Central memory CD8-positive, alpha-beta T cell (primary cell): ENCODE measurements around the gene ZNF525.
"Not testable (repeated sequence)": the region's sequence is repeated elsewhere in the genome, so short reads cannot be mapped to it uniquely, and the experiment has no call there.

ENCODE experiments used
- ATAC-seq: fragments of 150-1000 bp; cut with Tn5 transposase; replicated peaks from 2 replicates; pipeline ENCODE4 v1.10.0; 2022; ENCODE audit warnings: mild to moderate bottlenecking, moderate FRiP score, moderate number of reproducible peaks; ENCODE audit not compliant: poor library complexity, severe bottlenecking; ENCODE audit errors: extremely low read depth
- DNase-seq, 2 donors: peaks; one replicate each; pipeline ENCODE4 v3.0.0; 2021; ENCODE audit warnings: low spot score in 2 of 2
- H3K27ac Mint-ChIP-seq: one replicate; pipeline ENCODE4 v1.8.0; 2022; ENCODE audit warnings: low read depth, mild to moderate bottlenecking, moderate library complexity, mixed read lengths
- H3K27me3 Mint-ChIP-seq: one replicate; pipeline ENCODE4 v1.8.0; 2022; ENCODE audit warnings: mixed read lengths
- H3K36me3 Mint-ChIP-seq: one replicate; pipeline ENCODE4 v1.8.0; 2022; ENCODE audit warnings: mild to moderate bottlenecking, moderate library complexity, mixed read lengths; ENCODE audit not compliant: insufficient read depth
- H3K4me1 Mint-ChIP-seq: one replicate; pipeline ENCODE4 v1.8.0; 2022; ENCODE audit warnings: mixed read lengths
- H3K4me3 Mint-ChIP-seq: one replicate; pipeline ENCODE4 v1.8.0; 2022; ENCODE audit warnings: mild to moderate bottlenecking, moderate library complexity, mixed read lengths
- H3K9me3 Mint-ChIP-seq: one replicate; pipeline ENCODE4 v1.8.0; 2022; ENCODE audit warnings: mixed read lengths

Gene ZNF525

DNA sequence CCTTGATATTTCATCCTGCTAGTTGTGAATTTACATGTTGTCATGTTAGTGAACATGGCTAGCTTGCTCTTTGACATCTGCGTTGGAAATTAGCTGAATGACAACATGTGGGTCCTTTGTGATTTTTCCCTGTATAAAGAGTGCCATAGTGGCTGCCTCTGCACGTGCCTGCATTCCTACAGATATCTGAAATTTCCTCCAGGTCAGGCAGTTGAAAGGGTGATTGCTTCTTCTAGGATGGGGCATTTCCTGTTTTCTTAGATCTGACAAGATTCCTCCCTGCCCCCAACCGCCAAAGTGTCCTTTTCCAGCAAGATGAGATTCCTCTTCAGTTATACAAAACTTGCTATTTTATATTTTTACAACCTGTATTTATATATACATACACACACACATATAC, 8.8 kb downstream of the ZNF525 start:
- Mint-ChIP-seq H3K4me3 (no peak overlapping the region), H3K9me3 (peaks cover 6% of the 10 kb centered on the region), H3K27ac (no peak overlapping the region), H3K4me1 (peaks cover 15% of the 10 kb centered on the region), H3K36me3 (peaks cover 50% of the 10 kb centered on the region), H3K27me3 (no peaks in the 10 kb centered on the region)
- ATAC-seq (no peak), DNase-seq (no peak)

- Mint-ChIP-seq H3K4me3 (no peak overlapping the region), H3K27ac (no peak overlapping the region), H3K9me3 (peaks cover 6% of the 10 kb centered on the region), H3K27me3 (no peaks in the 10 kb centered on the region), H3K4me1 (peaks cover 15% of the 10 kb centered on the region), H3K36me3 (peaks cover 54% of the 10 kb centered on the region)
- ATAC-seq (no peak), DNase-seq (no peak)
These were observed 9.2 kb downstream of the ZNF525 start for GRCh38 chr19:53374743-53375142.

- peaks cover 3% of the 10 kb centered on the region for H3K4me1 Mint-ChIP-seq
- peaks cover 30% of the 10 kb centered on the region for H3K9me3 Mint-ChIP-seq
- no peak overlapping the region for H3K4me3 Mint-ChIP-seq
- DNase-seq: no peak
- no peak for ATAC-seq
- H3K27ac Mint-ChIP-seq: no peak overlapping the region
- no peaks in the 10 kb centered on the region for H3K27me3 Mint-ChIP-seq
- peaks cover 42% of the 10 kb centered on the region for H3K36me3 Mint-ChIP-seq
These were observed 15.9 kb downstream of the ZNF525 start for GRCh38 chr19:53381376-53381775.

- H3K27ac Mint-ChIP-seq: no peak overlapping the region
- ATAC-seq (no peak), DNase-seq (no peak)
- H3K27me3 Mint-ChIP-seq: no peaks in the 10 kb centered on the region
- H3K9me3 Mint-ChIP-seq: peaks cover 25% of the 10 kb centered on the region
- H3K4me3 Mint-ChIP-seq: no peak overlapping the region
- peaks cover 5% of the 10 kb centered on the region for H3K36me3 Mint-ChIP-seq
- no peaks in the 10 kb centered on the region for H3K4me1 Mint-ChIP-seq
These were observed 22.7 kb downstream of the ZNF525 start for GRCh38 chr19:53388168-53388567.

GRCh38 chr19:53388904-53389303, 23.4 kb downstream of the ZNF525 start:
- Mint-ChIP-seq H3K27ac (no peak overlapping the region), H3K27me3 (no peaks in the 10 kb centered on the region), H3K36me3 (peaks cover 6% of the 10 kb centered on the region), H3K4me3 (no peak overlapping the region), H3K4me1 (no peaks in the 10 kb centered on the region), H3K9me3 (peaks cover 24% of the 10 kb centered on the region)
- no peak for DNase-seq
- ATAC-seq: no peak

DNA sequence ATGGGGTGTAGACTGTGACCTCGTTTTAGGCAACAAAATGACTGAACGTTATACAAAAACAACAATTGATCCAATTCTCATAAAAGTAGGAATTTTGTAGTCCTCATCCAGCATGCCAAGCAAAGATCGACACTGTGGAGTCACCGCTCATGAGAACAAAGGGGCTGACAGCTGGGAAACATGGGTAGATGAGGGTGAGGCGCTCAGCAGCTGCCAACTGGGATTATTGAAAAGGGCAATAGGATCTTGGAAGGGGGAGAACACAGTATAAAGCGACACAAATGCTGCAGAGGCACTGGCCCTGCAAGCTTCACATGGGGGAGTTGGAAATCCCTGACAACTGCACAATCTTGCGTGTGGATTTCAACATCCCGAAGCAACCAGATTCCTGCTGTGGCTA, 24.1 kb downstream of the ZNF525 start:
- peaks cover 5% of the 10 kb centered on the region for H3K36me3 Mint-ChIP-seq
- ATAC-seq: no peak
- peaks cover under 1% of the 10 kb centered on the region for H3K4me1 Mint-ChIP-seq
- no peak overlapping the region for H3K4me3 Mint-ChIP-seq
- H3K27ac Mint-ChIP-seq: no peak overlapping the region
- H3K27me3 Mint-ChIP-seq: no peaks in the 10 kb centered on the region
- no peak for DNase-seq
- peaks cover 22% of the 10 kb centered on the region for H3K9me3 Mint-ChIP-seq

- Mint-ChIP-seq H3K27ac (no peak overlapping the region), H3K4me3 (no peak overlapping the region), H3K36me3 (peaks cover 7% of the 10 kb centered on the region), H3K9me3 (peaks cover 18% of the 10 kb centered on the region), H3K27me3 (no peaks in the 10 kb centered on the region), H3K4me1 (peaks cover 5% of the 10 kb centered on the region)
- DNase-seq: no peak
- ATAC-seq: no peak
These were observed 24.5 kb downstream of the ZNF525 start for GRCh38 chr19:53389978-53390377.

- no peaks in the 10 kb centered on the region for H3K27me3 Mint-ChIP-seq
- peak overlapping the region; percentile 82 for H3K4me3 Mint-ChIP-seq
- DNase-seq (no peak), ATAC-seq (no peak)
- H3K27ac Mint-ChIP-seq: peak overlapping the region; percentile 78
- H3K4me1 Mint-ChIP-seq: peaks cover 18% of the 10 kb centered on the region
- H3K36me3 Mint-ChIP-seq: peaks cover 21% of the 10 kb centered on the region
- H3K9me3 Mint-ChIP-seq: peaks cover 4% of the 10 kb centered on the region
These were observed 29.0 kb downstream of the ZNF525 start for GRCh38 chr19:53394522-53394973.

DNA sequence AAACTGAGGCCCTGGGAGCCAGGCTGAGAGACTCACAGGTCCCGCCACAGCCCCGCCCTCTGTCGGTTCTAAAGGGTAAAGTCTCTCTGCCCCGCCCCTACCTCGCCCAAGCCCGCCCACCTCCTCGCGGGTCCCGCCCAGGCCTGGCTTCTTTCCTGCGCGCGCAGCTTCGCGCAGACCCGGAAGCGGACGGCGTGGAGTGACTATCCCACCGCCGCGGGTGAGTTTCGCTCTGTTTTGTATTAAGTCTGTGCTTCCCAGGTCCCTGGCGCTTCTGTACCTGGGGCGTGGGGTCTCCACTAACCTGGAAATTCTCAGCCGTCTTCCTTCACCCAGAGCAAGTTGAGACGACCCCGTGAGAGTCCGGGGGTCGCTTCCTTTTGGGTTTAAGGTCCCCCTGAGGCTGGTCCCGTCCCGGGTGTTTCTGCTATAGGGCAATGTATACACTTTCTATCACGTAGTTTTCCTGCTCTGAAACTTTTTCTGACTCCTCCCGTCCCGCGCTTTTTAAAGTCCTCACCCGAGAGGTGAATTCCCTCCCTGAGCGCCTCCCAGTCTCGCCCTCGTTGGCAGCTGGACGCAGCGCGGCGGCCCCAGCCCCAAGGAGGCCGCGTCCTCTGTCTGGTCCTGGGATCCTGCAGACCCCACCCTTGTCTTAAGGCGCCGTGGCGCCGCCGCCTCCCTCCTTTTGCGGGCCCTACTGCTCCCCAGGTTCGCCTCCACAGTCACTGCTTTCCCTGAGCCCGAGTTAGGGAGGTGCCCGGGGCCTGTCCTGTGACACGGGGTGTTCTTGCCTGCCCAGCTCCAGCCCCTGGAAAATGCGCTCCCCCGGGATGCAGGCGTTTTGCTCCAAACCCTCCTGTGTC, 29.7 kb downstream of the ZNF525 start, which contains the start of gene ZNF765:
Gene ZNF765 (plus strand): TSS at position 176 of the 866 bp plus-strand sequence. CDS start 2,867 bp downstream, outside the sequence.
- Mint-ChIP-seq H3K27ac (peak within 1 kb of the TSS; percentile 78), H3K9me3 (no peaks in the 10 kb centered on the region), H3K4me1 (peaks cover 18% of the 10 kb centered on the region), H3K36me3 (peaks cover 24% of the 10 kb centered on the region), H3K4me3 (peak within 1 kb of the TSS; percentile 82), H3K27me3 (no peaks in the 10 kb centered on the region)
- peak; percentile 97 to 99 for DNase-seq
- ATAC-seq: peak; percentile 99

GRCh38 chr19:53395840-53396524, 30.5 kb downstream of the ZNF525 start:
- not testable (repeated sequence) for H3K27me3 Mint-ChIP-seq, H3K9me3 Mint-ChIP-seq, DNase-seq, ATAC-seq
- peak overlapping the region; percentile 82 for H3K4me3 Mint-ChIP-seq
- peaks cover 18% of the 10 kb centered on the region for H3K4me1 Mint-ChIP-seq
- peaks cover 31% of the 10 kb centered on the region for H3K36me3 Mint-ChIP-seq
- peak overlapping the region; percentile 78 for H3K27ac Mint-ChIP-seq

- peaks cover 35% of the 10 kb centered on the region for H3K36me3 Mint-ChIP-seq
- H3K27ac Mint-ChIP-seq: peak overlapping the region; percentile 78
- H3K9me3 Mint-ChIP-seq: no peaks in the 10 kb centered on the region
- DNase-seq (no peak), ATAC-seq (no peak)
- H3K27me3 Mint-ChIP-seq: no peaks in the 10 kb centered on the region
- peak overlapping the region; percentile 82 for H3K4me3 Mint-ChIP-seq
- peaks cover 18% of the 10 kb centered on the region for H3K4me1 Mint-ChIP-seq
These were observed 31.0 kb downstream of the ZNF525 start for GRCh38 chr19:53396525-53396868.

- not testable (repeated sequence) for H3K27me3 Mint-ChIP-seq, H3K27ac Mint-ChIP-seq, H3K4me3 Mint-ChIP-seq, H3K9me3 Mint-ChIP-seq, ATAC-seq, DNase-seq
- Mint-ChIP-seq H3K36me3 (peaks cover 48% of the 10 kb centered on the region), H3K4me1 (peaks cover 18% of the 10 kb centered on the region)
These were observed 32.4 kb downstream of the ZNF525 start for GRCh38 chr19:53397918-53398317.
